ENCODE measurements around the gene B4GALT3. TPM values are rescaled to one million over a fixed set of nuclear protein-coding genes. Genes with fewer than 3 reads are reported as not detected.

Gene B4GALT3
- total and polyA plus RNA-seq, 9 donors: 16.7 to 29.8 (median 23.3) TPM

DNA sequence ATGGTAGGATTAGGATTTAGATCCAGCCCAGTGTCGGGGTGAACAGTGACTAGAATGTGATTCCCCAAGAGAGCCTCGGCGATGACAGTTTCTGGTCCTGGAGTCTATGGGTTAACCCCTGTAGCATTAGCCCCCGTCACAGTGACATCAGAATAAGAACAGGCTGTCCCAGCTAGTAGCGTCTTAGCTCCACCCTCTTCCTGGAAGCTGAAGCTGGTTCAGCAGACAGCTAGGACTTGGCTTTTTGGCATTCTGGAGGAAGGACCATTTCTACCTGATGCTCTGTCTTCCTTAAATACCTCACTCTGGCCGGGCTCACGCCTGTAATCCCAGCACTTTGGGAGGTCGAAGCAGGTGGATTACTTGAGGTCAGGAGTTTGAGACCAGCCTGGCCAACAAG lies 29.9 kb upstream of the B4GALT3 start:
- Histone ChIP-seq H3K4me1 (ENCODE audit: control insufficient read depth, insufficient read depth, low read length) (peaks cover 8% of the 10 kb centered on the region), H3K27me3 (ENCODE audit: control insufficient read depth, insufficient read depth, low read length) (no peaks in the 10 kb centered on the region), H3K9me3 (replicated peaks; ENCODE audit: control insufficient read depth, low read depth, low read length) (no peaks in the 10 kb centered on the region), H3K36me3 (ENCODE audit: control insufficient read depth, insufficient read depth, low read length) (peaks cover 53% of the 10 kb centered on the region), H3K27ac (ENCODE audit: low read length) (no peak overlapping the region), H3K4me3 (ENCODE audit: low read length) (no peak overlapping the region)
- peak; percentile 56 for DNase-seq
- 67% methylated on average over 5 of the region's 8 CpGs for WGBS (ENCODE audit: insufficient coverage)

DNA sequence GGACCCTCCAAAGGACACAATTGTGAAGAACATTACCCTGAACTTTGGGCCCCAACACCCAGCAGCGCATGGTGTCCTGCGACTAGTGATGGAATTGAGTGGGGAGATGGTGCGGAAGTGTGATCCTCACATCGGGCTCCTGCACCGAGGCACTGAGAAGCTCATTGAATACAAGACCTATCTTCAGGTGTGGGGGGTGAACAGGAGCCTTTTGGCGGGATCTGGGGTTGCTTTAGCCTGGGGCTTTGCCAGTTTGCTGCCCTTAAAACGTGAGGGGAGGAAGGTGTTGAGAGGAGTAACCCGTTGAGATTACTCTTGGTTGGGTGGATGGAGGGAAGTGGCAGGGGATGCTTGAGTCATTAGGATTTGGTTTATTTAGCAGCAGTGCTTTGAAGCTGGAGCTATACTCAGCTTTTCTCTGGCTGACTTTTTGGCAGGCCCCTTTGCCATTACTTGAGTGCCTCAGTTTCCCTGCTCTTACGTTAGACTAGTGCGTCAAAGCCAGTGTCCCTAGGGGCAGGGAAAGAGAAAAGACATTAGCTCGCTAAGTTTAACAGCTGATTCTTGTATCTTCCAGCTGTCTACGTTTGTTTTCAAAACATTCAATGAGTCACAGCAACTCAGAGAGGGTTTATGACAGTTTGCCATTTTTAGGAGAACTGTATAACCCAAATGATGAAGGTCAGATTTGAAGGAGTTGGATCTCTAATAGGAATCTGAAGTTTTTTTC lies 29.3 kb upstream of the B4GALT3 start:
- H3K27me3 ChIP-seq (ENCODE audit: control insufficient read depth, insufficient read depth, low read length): no peaks in the 10 kb centered on the region
- WGBS (ENCODE audit: insufficient coverage): 85% methylated on average over 10 of the region's 12 CpGs

DNA sequence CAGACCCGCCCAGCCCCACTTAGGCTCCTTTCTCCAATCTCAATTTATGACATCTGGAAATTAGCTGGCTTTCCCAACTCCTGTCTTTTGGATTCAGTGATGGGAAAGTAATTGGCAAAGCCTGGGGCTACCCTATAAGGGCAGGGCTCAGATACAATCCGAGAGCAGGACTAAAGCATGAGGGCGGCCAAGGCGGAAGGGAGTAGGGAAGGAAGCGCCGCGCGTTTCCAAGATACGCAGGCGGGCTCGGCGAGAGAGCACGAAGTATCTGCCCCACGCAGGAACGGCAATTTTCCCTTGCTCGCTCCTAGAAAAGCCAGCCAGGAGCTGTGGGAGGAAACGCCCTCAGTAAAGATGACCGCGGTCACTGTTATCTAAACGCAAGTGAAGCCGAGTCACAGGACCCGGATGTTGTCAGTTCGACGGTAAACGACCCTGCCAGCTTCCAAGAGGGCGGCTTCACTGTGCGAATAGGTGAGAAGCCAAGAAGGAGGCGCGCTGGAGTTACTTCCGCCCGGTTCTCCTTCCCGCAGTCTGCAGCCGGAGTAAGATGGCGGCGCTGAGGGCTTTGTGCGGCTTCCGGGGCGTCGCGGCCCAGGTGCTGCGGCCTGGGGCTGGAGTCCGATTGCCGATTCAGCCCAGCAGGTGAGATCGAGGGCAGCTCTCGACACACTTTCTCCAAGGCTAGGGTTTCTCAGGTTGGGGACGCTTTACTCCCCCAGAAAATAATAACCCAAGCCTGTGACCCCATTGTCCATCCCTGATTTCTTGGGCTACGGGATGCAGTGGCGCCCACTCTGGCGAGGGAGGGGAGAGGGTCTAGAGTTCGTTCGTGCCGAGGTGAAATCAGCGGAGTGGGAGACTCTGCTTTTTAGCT lies 24.8 kb upstream of the B4GALT3 start, which contains the start of gene NDUFS2:
Gene NDUFS2, plus strand, starts transcription at position 532 of the 877 bp plus-strand sequence. Its CDS starts 19 bp downstream, at position 551.
- Histone ChIP-seq H3K36me3 (ENCODE audit: control insufficient read depth, insufficient read depth, low read length) (peaks cover 16% of the 10 kb centered on the region), H3K27ac (ENCODE audit: low read length) (peak within 1 kb of the TSS; percentile 99), H3K9me3 (replicated peaks; ENCODE audit: control insufficient read depth, low read depth, low read length) (no peaks in the 10 kb centered on the region), H3K4me1 (ENCODE audit: control insufficient read depth, insufficient read depth, low read length) (peaks cover 55% of the 10 kb centered on the region), H3K27me3 (ENCODE audit: control insufficient read depth, insufficient read depth, low read length) (no peaks in the 10 kb centered on the region), H3K4me3 (ENCODE audit: low read length) (peak within 1 kb of the TSS; percentile 94)
- DNase-seq: peak; percentile 100
- WGBS (ENCODE audit: insufficient coverage): 1% methylated on average over 51 of the region's 53 CpGs

More for the DNA sequence above, 29.3 kb upstream of the B4GALT3 start:
- no peak for DNase-seq
- H3K9me3 ChIP-seq (replicated peaks; ENCODE audit: control insufficient read depth, low read depth, low read length): no peaks in the 10 kb centered on the region
- H3K36me3 ChIP-seq (ENCODE audit: control insufficient read depth, insufficient read depth, low read length): peaks cover 47% of the 10 kb centered on the region
- H3K4me1 ChIP-seq (ENCODE audit: control insufficient read depth, insufficient read depth, low read length): peaks cover 12% of the 10 kb centered on the region
- no peak overlapping the region for H3K4me3 ChIP-seq (ENCODE audit: low read length)
- peak overlapping the region; percentile 63 for H3K27ac ChIP-seq (ENCODE audit: low read length)

DNA sequence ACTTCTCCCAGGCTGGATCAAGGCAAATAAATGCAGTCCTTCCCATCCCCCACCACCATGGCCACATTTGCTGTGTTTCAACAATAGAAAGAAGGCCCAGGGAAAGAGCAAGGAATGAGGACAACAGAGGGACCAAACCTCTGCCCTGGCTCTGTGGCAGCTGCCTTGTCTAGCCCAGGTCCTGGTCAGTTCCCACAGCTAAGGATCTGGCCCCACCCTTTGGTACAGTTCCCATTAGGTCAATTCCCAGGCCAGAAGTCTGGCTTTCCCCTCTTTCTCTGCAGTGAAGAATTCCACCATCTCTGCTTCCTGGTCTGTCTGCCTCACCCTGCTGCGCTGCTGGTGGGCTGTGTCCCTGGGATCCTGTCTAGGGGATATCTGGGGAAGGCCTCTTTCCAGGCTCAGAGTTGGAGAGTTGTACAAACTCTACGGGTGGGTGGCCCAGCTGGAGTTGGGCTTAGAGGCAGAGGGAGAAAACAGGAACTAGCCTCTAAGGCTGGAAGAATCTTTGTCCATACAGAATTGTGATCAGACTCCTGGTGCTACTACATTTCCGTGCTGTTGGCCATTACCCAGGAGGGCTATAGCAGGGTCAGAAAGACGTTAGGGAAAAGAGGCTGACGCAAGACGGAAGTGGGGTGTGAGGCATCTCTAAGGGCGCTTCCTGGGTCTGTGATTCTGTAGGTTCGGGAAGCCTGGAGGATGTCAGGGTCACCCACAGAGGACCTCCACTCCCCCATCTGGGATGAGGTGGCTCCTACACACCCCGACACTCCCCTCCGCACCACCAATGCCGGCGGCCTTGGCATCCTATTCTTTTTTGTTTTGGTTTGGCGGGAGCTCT lies 23.9 kb upstream of the B4GALT3 start:
- 20% methylated on average over 2 of the region's 13 CpGs for WGBS (ENCODE audit: insufficient coverage)
- DNase-seq: peak; percentile 89

DNA sequence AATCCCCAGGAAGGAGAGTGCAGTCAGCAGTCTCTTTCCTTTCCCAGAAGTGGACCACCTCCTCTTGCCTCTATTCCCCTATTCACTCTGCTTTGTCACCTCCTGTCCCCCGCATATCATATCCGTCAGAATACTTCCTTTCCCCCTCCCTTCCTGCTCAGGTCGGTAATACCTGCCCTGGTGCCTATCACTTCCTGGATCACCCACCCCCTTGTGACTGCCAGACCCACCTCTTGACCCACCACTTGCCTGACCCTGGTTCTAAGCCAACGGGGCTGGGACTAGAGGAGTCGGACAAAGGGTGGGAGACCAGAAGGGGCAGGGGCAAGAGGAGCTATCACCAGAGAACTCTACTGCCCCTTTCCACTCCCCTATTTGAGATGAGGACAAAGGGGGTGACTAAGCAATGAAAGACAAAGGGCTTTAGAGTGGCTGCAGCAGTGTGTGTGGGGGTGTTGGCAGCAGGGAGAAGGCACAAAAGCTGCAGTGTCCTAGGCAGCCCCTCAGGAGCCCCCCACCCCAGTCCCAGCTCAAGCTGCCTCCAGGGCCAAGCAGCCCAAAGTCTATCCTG lies 23.2 kb upstream of the B4GALT3 start:
- H3K27me3 ChIP-seq (ENCODE audit: control insufficient read depth, insufficient read depth, low read length): no peaks in the 10 kb centered on the region
- peak overlapping the region; percentile 99 for H3K27ac ChIP-seq (ENCODE audit: low read length)
- H3K4me1 ChIP-seq (ENCODE audit: control insufficient read depth, insufficient read depth, low read length): peaks cover 71% of the 10 kb centered on the region
- no peak for DNase-seq
- WGBS (ENCODE audit: insufficient coverage): 69% methylated on average over 3 of the region's 5 CpGs
- H3K9me3 ChIP-seq (replicated peaks; ENCODE audit: control insufficient read depth, low read depth, low read length): no peaks in the 10 kb centered on the region
- no peak overlapping the region for H3K4me3 ChIP-seq (ENCODE audit: low read length)
- H3K36me3 ChIP-seq (ENCODE audit: control insufficient read depth, insufficient read depth, low read length): peaks cover 18% of the 10 kb centered on the region

More for the DNA sequence above, 23.9 kb upstream of the B4GALT3 start:
- Histone ChIP-seq H3K36me3 (ENCODE audit: control insufficient read depth, insufficient read depth, low read length) (peaks cover 11% of the 10 kb centered on the region), H3K9me3 (replicated peaks; ENCODE audit: control insufficient read depth, low read depth, low read length) (no peaks in the 10 kb centered on the region), H3K4me1 (ENCODE audit: control insufficient read depth, insufficient read depth, low read length) (peaks cover 64% of the 10 kb centered on the region), H3K27me3 (ENCODE audit: control insufficient read depth, insufficient read depth, low read length) (no peaks in the 10 kb centered on the region), H3K4me3 (ENCODE audit: low read length) (peak overlapping the region; percentile 94), H3K27ac (ENCODE audit: low read length) (peak overlapping the region; percentile 99)

DNA sequence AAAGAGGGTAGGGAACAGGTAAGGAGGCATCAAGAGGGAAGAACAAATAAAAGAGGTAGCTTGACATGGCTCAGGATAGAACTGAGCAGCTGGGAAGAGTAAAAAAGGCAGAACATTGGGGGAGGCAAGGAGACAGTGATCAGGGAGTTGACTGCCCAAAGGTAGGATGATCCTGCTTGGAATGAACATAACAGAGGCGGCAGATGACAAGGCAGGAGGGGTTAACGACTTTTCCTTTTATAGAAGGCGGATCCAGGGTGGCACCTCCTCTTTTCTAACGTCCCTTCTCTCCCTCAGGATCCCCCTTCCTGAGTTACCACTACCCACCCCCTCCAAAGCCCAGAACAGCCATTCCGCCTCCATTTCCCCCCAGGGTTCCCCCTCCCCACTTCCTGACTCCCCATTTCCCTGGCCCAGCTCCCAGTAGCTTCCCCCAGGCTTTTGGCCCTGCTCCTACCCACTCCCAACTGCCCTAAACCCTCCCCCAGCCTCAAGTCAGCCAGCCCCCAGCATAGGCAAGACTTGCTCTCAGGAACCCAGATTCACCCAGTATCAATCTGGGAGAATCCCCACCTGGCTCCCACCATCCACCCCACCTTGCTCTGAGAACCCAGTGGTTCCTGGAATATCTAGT lies 22.3 kb upstream of the B4GALT3 start:
- peak; percentile 69 for DNase-seq
- H3K36me3 ChIP-seq (ENCODE audit: control insufficient read depth, insufficient read depth, low read length): peaks cover 23% of the 10 kb centered on the region
- H3K4me1 ChIP-seq (ENCODE audit: control insufficient read depth, insufficient read depth, low read length): peaks cover 76% of the 10 kb centered on the region
- peak overlapping the region; percentile 99 for H3K27ac ChIP-seq (ENCODE audit: low read length)
- no peaks in the 10 kb centered on the region for H3K27me3 ChIP-seq (ENCODE audit: control insufficient read depth, insufficient read depth, low read length)
- 14% methylated on average over 2 of the region's 5 CpGs for WGBS (ENCODE audit: insufficient coverage)
- H3K9me3 ChIP-seq (replicated peaks; ENCODE audit: control insufficient read depth, low read depth, low read length): no peaks in the 10 kb centered on the region
- no peak overlapping the region for H3K4me3 ChIP-seq (ENCODE audit: low read length)

DNA sequence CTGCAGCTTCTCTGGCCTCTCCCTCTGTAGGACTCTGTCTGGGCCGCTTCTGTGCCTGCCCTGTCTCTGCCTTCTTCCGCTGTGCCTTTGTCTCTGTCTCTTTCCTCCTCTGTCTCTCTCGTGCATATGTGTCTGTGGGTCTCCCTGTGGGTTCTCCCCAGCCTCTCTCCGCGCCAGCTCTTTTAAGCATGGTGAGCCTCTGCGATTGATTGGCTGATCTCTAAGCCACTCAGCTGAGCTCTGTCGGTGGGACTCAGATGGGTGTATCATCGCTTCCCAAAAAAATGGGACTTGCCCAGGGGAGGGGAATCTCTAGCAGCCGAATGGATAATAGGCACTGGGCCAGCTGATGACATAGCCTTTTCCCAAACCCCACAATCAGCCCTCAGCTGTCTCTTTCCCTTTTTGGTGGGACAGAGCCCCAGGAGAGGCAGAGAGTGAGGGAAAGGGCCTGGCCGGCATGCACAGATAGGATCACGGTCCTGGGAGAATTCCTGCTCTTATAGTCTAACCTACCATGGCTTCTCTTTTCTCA lies 21.7 kb upstream of the B4GALT3 start, which contains the start of gene ADAMTS4:
Gene ADAMTS4, minus strand, starts transcription at position 158 of the 535 bp plus-strand sequence. CDS start 427 bp downstream, outside the sequence.
- Histone ChIP-seq H3K4me1 (ENCODE audit: control insufficient read depth, insufficient read depth, low read length) (peaks cover 82% of the 10 kb centered on the region), H3K9me3 (replicated peaks; ENCODE audit: control insufficient read depth, low read depth, low read length) (no peaks in the 10 kb centered on the region), H3K36me3 (ENCODE audit: control insufficient read depth, insufficient read depth, low read length) (peaks cover 27% of the 10 kb centered on the region), H3K4me3 (ENCODE audit: low read length) (peak within 1 kb of the TSS; percentile 46), H3K27ac (ENCODE audit: low read length) (peak within 1 kb of the TSS; percentile 99), H3K27me3 (ENCODE audit: control insufficient read depth, insufficient read depth, low read length) (no peaks in the 10 kb centered on the region)
- 12% methylated on average over 3 of the region's 11 CpGs for WGBS (ENCODE audit: insufficient coverage)
- DNase-seq: peak; percentile 97

DNA sequence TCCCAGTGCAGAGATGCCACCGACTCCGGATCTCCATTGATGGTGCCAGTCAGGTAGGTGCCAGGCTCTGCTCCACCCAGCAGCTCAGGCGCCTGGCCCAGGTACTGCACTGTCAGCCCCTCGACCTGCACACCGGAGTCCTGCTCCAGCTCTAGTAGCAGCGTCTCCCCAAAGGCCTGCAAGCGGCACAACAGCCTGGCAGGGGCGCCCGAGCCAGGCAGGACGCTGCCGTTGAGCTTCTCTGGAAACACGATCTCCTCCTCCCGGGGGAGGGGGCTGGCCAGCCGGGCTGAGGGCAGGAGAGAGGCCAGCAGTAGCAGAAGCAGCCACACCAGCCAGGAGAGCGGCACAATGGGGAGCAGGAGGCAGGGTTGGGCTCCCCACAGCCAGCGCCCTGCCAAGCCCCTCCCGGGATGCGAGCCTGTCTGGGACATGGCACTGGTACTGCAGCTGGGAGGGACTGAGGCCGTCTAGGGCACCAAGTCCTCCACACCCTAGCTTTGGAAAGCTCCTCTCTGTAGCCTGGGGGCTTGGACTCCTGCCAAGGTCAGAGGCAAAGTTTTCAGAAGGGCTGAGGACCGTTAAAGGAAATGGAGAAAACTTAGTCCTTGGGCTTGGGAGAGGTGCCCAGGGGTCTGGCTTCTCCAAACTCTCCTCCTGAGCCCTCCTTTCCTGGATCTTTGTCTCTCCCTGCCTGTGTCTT lies 21.0 kb upstream of the B4GALT3 start:
- H3K4me3 ChIP-seq (ENCODE audit: low read length): peak overlapping the region; percentile 46
- peak; percentile 79 for DNase-seq
- H3K27me3 ChIP-seq (ENCODE audit: control insufficient read depth, insufficient read depth, low read length): no peaks in the 10 kb centered on the region
- H3K4me1 ChIP-seq (ENCODE audit: control insufficient read depth, insufficient read depth, low read length): peaks cover 82% of the 10 kb centered on the region
- peaks cover 24% of the 10 kb centered on the region for H3K36me3 ChIP-seq (ENCODE audit: control insufficient read depth, insufficient read depth, low read length)
- H3K9me3 ChIP-seq (replicated peaks; ENCODE audit: control insufficient read depth, low read depth, low read length): no peaks in the 10 kb centered on the region
- 8% methylated on average over 17 of the region's 20 CpGs for WGBS (ENCODE audit: insufficient coverage)
- H3K27ac ChIP-seq (ENCODE audit: low read length): peak overlapping the region; percentile 99
